Posterior vena cava (tissue), 2 donors: Measurements from ENCODE around the gene KRT6A. TPM values are rescaled to one million over a fixed set of nuclear protein-coding genes. Genes with fewer than 3 reads are reported as not detected.
"Not testable (repeated sequence)": the region's sequence is repeated elsewhere in the genome, so short reads cannot be mapped to it uniquely, and the experiment has no call there.

Experiments used
- DNase-seq: peaks from one replicate; pipeline ENCODE4 v3.0.0-alpha.2; 2020; ENCODE audit warnings: low spot score
- intact Hi-C, 2 donors: fragments of 100-400 bp; cut with DNase I; formaldehyde crosslinking; loops; one replicate each; pipeline versions ENCODE4 v1.14.1 to v1.14.2; 2022 to 2023
- total RNA-seq, 2 donors: library from RNA; stranded (reverse); fragmentation: NEBNext Ultra II Directional; extraction: Animal tissue kit (Norgen Biotek cat#: 25700); gene quantifications; one replicate each; pipeline ENCODE4 v1.2.1, GENCODE V29; 2021
- donor health status: DM: yes; HTN: yes; CAD: no.
- donor health status: DM: yes; HTN: yes; CAD: no.

The KRT6A gene
- total RNA-seq, 2 donors from 2014 or later, result not detected

DNA sequence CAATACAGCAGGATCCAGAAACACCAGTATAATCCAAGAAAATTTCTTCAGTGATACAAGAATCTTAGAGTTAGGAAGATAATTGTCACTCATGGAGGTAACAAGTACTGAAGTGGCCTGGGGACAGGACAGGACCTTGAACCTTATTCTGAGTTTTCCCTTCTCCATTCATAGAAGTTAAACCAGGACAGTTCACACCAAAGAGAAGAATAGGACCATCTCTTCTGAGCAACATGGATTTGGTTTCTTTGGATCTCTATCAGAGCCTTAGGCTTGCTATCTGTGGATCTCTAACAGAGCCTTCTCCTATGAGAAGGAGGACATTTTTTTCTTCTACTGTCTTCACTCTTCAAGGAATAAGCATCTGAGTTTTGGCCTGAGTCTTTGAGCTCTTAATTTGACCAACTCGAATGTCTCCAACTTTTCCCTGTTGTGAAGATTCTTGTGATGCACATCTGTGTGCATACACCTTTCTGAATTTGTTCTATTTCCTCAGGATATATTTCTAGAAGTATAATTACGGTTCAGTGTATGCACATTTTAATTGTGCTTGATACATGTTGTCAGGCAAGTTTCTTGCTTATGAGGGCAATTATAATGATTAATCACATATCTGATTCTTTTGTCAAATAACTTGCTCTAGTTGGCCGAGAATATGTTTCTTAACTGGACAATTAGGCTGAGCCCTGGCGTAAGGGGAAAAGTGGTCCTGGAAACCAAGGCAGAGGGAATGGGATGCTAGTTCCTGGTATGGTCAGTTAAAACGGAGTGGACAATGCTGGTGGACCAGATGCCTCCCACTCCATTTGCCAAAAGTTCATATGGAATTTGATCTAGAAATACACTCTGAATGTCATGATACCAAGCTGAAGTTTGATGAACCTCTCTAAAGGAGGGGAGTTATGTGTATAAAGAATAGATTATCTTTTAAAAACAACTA, 6.6 kb downstream of the KRT6A start:
- DNase-seq, result no peak
- intact Hi-C loops, result no loop called here

DNA sequence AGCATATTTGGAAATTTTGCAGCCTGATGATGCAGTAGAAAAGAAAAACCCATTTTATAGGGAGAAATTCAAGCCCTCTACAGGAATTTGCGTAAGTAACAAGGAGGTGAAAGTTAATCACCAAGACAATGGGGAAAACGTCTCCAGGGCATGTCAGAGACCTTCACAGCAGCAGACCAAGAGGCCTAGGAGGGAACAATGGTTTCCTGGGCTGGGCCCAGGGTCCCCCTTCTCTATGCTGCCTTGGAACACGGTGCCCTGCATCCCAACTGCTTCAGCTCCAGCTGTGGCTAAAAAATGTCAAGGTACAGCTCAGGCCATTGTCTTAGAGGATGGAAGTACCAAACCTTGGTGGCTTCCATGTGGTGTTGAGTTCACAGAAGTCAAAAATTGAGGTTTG, 13.0 kb downstream of the KRT6A start:
- no peak for DNase-seq
- intact Hi-C loops, result no loop called here

DNA sequence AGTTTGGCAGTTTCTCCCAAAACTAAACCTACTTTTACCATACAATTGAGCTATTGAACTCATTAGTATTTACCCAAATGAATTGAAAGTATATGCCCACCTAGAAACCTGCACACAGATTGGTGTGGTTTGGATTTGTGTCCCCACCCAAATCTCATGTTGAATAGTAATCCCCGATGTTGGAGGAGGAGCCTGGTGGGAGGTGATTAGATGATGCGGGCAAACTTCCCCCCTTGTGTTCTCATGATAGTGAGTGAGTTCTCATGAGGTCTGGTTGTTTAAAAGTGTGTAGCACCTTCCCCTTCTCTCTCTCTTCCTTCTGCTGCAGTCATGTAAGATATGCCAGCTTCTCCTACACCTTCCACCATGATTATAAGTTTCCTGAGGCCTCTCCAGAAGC, 15.4 kb downstream of the KRT6A start:
- DNase-seq, result no peak
- intact Hi-C loops, result no loop called here

DNA sequence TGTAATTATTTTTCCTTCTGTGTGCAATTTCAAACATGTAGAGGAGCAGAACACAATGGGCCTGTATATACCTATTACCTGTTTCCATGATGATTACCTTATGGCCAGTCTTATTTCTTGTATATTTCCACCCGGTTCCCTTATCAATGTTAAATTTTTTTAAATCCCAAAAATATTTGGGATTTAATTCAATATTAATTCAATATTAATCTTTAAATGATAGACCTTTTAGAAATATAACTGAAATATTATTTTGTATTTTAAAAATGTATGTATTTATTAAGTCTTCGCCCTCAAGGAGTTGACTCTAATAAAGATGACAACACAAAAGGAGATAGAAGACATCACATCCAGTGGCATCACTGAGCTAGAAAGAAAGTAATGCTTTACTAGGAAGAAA, 18.8 kb downstream of the KRT6A start:
- intact Hi-C loops, result no loop called here
- no peak for DNase-seq

DNA sequence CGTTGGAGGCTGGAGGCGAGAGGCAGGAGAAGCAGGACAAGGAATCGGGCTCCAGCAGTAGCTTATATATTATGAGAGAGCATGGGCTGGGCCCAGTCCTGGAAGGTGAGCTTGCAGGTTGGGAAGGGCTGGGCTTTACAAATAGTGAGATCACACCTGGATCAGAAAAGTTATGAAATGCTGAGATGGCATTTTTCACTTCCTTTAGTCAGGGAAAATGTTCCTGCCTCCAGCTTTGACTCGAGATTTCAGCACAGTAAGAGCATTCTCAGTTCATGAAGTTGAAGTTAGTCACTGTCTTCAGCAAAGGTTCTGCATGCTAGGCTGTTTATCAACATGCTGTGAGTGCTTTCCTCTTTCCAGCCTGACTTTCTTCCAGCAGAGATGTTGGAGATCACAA, 19.3 kb downstream of the KRT6A start, which contains the start of gene KRT6C:
Gene KRT6C (minus strand): TSS at position 38 of the 400 bp plus-strand sequence. CDS start 68 bp downstream, outside the sequence.
- intact Hi-C loops, result no loop called here
- no peak for DNase-seq

DNA sequence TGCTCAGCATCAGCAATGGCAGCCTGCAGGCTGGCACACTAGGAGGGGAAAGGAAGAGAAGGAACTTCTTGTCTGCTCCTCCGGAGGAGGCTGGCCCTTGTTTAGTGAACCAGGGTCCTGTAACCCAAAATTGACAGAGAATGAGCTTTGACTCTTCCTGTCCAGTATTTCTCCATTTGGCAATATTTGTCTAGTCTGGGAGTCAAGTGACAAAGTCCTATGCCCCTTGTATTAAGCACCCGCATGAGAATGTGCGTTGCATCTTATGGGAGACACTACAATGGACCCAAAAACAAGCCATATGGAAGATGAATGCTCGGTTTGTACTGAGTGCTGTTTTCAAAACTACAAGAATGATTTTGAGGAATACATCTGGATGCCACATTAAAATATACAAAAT, 23.2 kb downstream of the KRT6A start:
- no peak for DNase-seq
- intact Hi-C loops, result loop anchor here in 1 of 2 donors (5.0 kb wide), 1 partner anchor 87 kb away; no protein-coding TSS in a partner anchor

DNA sequence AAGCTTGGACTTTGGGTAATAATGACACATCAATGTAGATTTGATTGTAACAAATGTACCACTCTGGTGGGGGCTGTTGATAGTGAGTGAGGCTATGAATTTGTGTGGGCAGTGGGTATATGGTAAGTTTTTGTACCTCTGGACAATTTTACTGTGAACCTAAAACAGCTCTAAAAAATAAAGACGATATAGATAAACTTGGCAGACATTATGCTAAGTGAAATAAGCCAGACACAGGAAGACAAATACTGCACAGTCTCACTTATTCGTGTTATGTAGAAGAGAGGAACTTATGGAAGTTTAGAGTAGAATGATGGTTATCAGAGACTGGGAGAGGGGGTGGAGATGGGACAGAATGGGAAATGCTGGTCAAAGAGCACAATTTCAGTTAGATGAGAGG, 28.2 kb downstream of the KRT6A start:
- no peak for DNase-seq
- intact Hi-C loops, result loop anchor here in 1 of 2 donors (5.0 kb wide), 1 partner anchor 92 kb away; no protein-coding TSS in a partner anchor

DNA sequence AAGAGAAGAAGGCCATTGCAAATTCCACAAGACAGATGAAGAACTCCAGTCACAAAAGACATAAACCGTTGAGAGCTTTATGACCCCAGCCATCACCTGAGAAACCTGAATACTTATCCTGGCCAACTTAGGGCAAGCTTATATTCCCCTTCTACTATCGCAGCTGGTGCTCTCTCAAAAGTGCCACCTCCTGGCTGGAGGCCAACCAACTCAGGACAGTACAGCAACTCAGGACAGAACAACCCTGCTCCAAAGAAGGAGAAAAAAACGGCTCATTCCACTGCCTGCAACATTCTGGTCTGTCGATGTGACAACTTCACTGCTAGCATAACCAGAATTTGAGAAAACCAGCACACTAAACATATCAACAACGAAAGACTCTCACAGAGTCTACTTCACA, 31.4 kb downstream of the KRT6A start:
- no peak for DNase-seq
- intact Hi-C loops, result no loop called here

DNA sequence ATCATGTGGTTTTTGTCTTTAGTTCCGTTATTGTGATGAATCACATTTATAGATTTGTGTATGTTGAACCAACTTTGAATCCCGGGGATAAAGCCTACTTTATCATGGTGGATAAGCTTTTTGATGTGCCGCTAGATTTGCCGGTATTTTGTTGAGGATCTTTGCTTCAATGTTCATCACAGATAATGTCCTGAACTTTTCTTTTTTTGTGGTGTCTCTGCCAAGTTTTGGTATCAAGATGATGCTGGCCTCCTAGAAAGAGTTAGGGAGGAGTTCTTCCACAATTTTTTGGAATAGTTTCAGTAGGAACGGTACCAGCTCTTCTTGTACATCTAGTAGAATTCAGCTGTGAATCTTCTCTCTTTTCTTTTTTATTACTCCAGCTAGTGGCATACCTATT, 34.2 kb downstream of the KRT6A start:
- no peak for DNase-seq
- intact Hi-C loops, result no loop called here

DNA sequence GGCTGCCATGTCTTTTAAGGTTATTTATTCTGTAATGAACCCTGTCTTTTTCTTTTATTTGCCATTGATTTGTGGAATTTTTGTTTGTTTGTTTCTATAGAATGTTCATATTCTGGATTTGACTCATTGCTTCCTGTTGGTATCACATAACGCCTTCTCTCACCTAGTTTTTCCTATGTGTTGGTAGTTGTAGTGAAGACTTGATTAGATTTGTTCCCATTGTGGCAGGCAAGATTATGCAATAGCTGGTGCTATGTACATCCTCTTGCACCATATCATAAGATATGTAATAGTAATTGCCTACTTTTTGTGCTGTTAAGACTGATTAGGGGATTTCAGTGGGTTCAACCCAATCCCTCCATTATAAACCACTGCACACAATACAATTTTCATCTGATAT, 37.2 kb downstream of the KRT6A start:
- intact Hi-C loops, result no loop called here
- DNase-seq, result no peak

DNA sequence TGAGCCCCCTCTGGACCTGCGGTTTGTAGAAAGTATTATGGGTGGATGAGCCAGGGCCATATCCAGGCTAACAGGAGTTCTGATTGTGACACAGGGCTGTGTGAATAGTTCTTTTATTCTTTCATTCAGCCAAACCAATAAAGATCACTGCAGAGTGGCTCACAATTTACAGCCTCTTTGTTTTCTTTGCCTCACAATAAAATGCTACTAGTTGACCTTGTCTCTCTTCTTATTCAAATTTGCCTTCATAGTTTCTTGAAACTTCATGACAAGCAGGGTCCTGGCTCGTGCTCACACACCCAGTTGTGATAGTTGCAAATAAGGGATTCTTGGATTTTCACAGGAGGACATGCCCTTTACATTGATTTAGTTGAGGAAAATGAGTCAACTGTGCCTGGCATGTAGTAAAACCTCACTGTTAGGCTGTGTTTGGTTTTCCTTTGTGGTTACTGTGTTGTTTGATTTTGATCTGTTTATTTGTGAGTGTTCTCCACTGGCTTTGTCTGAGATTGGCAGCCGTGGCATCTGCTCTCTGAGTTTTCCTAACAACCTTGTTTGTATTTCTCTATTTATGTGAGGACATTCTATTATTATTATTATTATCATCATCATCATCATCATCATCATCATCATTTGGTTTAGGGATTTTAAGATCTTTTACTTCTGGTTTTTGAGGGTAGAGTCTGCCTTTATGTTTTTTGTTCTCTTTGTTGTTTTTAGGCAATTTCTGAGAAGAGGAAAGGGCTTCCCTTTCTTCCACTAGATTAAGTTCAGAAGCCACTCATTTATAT, 38.5 kb downstream of the KRT6A start:
- intact Hi-C loops, result no loop called here
- DNase-seq, result no peak

DNA sequence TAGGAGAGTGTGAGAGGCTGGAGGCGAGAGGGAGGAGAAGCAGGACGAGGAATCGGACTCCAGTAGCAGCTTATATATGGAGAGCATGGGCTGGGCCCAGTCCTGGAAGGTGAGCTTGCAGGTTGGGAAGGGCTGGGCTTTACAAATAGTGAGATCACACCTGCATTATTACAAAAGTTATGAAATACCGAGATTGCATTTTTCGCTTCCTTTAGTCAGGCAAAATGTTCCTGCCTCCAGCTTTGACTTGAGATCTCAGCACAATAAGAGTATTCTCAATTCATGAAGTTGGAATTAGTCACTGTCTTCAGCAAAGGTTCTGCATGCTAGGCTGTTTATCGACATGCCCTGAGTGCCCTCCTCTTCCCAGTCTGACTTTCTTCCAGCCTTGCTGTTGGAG, 41.0 kb downstream of the KRT6A start, which contains the start of gene KRT6B:
Gene KRT6B (minus strand): TSS at position 46 of the 400 bp plus-strand sequence. CDS start 68 bp downstream, outside the sequence.
- intact Hi-C loops, result no loop called here
- no peak for DNase-seq

DNA sequence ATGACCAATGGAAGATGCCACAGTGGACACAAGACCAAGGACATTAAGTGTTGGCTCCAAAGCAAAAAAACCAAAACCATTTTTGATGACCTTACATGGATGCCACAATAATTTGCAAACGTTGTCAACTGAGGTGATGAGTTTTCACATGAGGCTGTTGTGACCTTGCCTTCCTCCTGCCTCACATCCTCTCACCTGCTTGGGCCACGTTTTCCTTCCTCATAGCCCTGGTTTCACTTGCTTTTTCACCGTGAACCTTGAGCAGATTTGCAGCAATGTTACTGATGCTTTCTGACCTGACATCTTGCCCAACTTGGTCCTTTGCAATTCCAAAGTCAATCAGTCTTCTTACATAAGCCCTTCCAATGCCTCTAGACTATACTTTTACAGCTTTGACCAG, 44.8 kb downstream of the KRT6A start:
- intact Hi-C loops, result no loop called here
- no peak for DNase-seq

DNA sequence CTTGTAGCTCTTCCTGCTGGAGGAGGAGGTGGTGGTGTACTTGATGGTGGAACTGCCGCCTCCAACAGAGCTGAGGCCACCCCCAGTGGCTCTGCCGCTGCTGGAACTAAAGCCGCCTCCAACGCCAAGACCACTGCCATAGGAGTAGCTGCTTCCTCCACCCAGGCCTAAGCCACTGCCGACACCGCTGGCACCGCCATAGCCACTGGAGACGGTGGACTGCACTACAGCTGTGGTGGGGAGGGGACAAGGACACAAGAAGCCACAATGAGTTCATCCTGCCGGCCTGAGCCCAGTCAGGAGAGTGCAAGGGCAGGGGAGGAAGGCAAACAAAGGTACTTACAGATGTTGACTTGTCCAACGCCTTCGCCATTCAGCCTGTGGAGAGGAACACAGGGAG, 45.9 kb downstream of the KRT6A start:
- DNase-seq, intact Hi-C loops: not testable (repeated sequence)

DNA sequence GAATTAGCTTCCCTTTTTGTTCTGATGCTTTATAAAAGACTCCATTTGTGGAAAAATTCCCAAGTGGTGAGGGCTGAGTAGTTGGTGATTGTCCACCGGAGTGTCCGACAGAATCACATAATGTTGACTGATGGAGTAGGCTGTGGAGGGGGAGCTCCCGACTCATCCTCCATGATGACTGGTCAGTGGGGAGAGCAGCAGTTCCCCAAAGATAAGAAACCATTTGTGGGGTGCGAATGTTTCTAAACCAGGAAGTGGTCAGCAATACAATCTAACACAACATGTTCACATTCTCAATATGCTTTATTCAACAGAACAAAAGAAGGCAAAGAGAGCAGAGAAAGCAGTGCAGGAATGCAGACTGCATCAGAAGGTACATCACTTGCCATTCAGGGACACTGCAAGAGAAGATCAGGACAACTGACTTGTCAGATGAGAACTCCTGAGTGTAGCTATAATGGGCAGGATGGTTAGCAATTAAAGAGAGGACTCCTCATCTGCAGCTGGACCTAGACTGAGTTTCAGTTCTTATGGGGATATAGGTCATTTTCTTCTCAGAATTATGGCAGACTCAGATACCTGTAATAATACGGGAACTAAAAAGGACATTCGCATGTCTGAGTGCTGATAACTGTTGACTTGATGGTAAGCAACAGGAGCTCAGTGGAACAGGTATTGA, 46.6 kb downstream of the KRT6A start:
- intact Hi-C loops, result no loop called here
- DNase-seq, result no peak

DNA sequence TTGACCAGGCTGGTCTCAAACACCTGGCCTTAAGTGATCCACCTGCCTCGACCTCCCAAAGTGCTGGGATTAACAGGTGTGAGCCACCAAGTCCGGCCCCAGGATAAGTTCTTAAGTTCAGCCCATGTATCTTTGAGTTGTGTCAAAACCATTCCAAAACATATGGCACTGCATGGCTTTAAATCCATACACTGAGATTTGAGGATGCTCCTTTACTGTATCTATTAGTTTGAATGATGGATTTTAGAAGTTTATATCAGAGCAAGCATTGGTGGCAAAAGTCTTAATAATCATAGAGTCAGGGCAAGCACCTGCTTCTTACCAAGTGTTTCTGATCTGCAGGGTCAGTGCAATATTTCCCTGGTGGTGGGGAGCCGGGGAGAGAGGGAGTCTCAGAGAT, 47.2 kb downstream of the KRT6A start:
- intact Hi-C loops, result no loop called here
- DNase-seq, result no peak

DNA sequence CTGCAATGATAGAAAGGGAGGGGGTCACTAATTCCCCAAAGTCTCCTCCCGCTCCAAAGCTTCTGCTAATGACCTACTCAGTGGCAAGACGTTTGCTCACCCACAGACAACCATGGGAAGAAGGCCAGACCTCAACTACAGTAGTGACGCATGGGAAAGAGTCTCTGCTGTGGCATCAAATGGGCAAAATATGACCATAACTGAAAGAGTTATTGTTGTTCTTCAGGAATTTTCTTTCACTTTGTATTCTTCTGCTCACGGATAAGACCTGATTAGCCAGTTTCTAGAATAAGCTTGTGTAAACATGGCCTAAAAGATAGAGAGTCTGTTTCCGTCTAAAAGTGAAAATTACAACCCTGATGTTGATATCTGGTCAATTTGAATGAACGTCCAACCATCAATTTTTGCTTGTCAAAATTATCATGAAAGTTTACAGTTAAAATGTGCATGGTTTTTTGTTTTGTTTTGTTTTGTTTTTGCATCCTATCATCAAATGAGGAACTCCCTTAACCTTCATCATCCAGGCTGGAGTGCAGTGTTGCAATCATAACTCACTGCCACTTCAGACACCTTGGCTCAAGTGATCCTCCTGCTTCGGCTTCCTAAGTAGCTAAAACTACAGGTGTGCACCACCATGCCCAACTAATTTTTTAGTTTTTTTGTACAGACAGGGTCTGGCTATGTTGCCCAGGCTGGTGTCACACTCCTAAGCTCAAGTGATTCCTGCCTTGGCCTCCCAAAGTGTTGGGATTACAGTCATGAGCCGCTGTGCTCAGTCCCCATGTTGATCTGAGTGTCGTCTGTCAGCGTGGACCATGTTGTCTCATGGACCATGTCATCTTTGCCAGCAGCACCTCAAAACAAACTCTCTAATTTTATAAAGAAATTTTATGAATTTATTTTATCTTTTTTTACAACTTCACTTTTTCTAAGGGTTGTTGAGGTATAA, 48.1 kb downstream of the KRT6A start:
- intact Hi-C loops, result no loop called here
- no peak for DNase-seq

DNA sequence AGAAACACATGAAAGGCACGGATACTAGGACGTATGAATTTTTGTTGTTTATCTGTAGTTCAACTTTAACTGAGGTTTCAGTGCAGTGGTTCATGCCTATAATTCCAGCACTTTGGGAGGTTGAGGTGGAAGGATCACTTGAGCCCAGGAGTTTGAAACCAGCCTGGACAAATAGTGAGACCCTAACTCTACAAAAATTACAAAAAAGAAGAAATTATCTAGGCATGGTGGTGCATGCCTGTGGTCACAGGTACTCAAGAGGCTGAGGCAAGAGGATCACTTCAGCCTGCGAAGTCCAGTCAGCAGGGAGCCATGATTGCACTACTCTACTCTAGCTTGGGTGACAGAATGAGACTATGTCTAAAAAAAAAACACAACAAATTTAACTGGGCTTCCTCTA, 49.1 kb downstream of the KRT6A start:
- intact Hi-C loops, result no loop called here
- no peak for DNase-seq
